Measurements from ENCODE around the gene SHROOM4.

Gene SHROOM4, protein sequence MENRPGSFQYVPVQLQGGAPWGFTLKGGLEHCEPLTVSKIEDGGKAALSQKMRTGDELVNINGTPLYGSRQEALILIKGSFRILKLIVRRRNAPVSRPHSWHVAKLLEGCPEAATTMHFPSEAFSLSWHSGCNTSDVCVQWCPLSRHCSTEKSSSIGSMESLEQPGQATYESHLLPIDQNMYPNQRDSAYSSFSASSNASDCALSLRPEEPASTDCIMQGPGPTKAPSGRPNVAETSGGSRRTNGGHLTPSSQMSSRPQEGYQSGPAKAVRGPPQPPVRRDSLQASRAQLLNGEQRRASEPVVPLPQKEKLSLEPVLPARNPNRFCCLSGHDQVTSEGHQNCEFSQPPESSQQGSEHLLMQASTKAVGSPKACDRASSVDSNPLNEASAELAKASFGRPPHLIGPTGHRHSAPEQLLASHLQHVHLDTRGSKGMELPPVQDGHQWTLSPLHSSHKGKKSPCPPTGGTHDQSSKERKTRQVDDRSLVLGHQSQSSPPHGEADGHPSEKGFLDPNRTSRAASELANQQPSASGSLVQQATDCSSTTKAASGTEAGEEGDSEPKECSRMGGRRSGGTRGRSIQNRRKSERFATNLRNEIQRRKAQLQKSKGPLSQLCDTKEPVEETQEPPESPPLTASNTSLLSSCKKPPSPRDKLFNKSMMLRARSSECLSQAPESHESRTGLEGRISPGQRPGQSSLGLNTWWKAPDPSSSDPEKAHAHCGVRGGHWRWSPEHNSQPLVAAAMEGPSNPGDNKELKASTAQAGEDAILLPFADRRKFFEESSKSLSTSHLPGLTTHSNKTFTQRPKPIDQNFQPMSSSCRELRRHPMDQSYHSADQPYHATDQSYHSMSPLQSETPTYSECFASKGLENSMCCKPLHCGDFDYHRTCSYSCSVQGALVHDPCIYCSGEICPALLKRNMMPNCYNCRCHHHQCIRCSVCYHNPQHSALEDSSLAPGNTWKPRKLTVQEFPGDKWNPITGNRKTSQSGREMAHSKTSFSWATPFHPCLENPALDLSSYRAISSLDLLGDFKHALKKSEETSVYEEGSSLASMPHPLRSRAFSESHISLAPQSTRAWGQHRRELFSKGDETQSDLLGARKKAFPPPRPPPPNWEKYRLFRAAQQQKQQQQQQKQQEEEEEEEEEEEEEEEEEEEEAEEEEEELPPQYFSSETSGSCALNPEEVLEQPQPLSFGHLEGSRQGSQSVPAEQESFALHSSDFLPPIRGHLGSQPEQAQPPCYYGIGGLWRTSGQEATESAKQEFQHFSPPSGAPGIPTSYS (N-terminal part only)

DNA sequence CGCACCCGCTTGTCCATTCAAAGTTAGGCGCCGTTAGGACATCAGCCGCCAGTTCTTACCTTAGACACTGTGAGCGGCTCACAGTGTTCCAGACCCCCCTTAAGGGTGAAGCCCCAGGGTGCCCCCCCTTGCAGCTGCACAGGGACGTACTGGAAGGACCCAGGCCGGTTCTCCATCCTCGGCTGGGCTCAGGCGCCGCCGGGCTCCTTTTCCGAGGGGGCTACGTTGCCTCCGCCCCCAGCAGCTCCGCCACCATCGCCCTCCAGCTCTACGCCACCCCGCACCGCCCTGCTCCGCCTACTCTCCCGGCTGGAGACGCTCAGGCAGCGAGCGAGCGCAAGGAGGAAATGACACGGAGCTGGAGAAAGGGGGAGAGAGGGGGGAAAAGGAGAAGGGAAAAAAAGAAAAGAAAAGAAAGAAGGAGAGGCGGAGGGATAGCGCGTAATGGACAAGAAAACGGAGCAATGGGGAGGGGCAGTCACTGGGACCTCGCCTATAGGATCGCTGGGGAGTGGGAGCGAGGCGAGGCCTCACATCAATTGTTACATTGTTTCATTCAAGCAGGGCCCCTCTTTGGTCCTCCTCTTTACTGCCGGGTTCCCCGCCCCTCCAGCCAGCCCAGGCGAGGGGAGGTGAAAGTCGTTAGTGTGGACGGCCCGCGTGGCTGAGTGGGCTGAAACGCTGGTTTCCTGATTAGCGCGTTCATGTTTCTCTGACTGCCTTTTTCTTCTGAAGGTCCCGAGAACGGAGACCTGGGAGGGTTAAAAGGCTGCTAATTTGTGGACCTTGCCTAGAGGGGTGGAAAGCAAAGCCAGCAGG, at the start of gene SHROOM4:
TSS of gene SHROOM4 (minus strand) at position 352 of the 819 bp plus-strand sequence. CDS start at position 176, 176 bp downstream.
- DNase-seq (ENCODE audit: insufficient read length, low spot score) (no peak), FAIRE-seq (no peak)
- TF ChIP-seq POLR2A (IDR thresholded peaks at IDR 0.05; ENCODE audit: low read depth, low read length): no peak

DNA sequence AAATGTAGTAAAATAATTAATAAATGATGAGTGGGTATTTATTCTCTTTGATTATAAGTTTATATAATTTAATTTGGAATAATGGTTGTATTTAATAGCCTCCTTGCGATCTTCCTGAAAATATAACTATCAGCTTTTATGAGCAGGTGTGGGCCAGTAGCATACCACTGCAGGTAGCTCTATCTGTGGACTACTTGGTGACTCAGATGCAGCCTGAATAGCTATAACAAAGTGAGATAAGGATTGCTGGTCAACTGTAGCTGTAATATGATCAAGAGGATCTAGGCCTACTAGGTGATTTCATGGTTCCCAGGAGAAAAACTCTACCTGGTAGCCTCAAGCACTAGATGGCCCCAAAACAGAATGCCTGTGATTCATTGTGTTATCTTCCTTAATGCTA, 49.5 kb upstream of the SHROOM4 start:
- no peak for TF ChIP-seq POLR2A (IDR thresholded peaks at IDR 0.05; ENCODE audit: low read depth, low read length)
- FAIRE-seq (no peak), DNase-seq (ENCODE audit: insufficient read length, low spot score) (no peak)

DNA sequence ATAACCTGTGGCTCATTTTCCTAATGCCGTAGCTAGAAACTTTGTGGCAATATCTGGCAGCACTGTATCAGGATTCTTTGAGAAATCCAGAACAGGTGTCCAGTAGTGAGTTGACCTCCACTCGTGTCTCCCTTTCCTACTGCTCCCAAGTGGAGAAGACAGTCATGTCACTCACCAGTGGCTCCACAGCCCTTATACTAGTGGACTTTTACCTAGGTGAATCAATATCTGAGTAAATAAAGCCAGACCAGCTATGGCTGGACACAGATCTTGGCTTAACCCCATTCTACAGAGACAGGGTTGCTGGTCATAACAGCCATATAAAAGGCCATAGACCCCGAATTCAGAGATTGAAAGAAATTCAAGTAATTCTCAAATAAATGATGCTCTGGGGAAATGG, 46.5 kb upstream of the SHROOM4 start:
- DNase-seq (ENCODE audit: insufficient read length, low spot score): no peak
- FAIRE-seq: no peak
- no peak for TF ChIP-seq POLR2A (IDR thresholded peaks at IDR 0.05; ENCODE audit: low read depth, low read length)

DNA sequence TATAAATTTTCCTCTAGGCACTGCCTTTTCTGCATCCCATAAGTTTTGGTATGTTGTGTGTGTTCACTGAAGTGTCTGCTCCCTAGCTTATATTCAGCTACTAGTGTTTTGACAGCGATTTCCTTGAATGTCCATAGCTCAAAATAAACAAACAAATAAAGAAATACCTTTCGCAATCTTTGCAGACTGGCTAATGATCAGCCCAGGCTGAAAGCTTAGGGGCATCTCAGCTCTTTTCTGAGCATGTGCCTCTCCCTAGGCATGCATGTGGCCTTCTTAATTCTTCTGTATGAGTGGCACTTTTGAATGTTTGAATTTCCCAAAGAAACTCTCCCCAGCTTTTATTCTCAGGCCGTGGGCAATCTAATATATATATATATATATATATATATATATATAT, 44.6 kb upstream of the SHROOM4 start:
- no peak for DNase-seq (ENCODE audit: insufficient read length, low spot score)
- no peak for TF ChIP-seq POLR2A (IDR thresholded peaks at IDR 0.05; ENCODE audit: low read depth, low read length)
- no peak for FAIRE-seq

DNA sequence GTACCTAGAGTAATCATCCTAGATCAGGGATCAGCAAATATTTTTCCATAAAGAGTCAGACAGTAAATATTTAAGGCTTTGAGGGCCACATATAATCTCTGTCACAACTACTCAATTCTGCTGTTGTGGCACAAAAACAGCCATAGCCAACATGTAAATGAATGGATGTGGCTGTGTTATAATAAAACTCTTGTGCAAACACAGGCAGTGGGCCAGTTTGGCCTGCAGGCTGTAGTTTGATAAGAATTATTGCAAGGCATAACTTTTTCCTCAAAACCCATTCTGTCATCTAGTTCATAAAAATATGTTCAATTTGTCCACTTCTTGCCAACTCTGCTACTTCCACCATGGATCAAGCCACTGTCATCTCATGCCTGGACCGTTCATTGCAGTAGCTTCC, 39.4 kb upstream of the SHROOM4 start:
- FAIRE-seq (no peak), DNase-seq (ENCODE audit: insufficient read length, low spot score) (no peak)
- no peak for TF ChIP-seq POLR2A (IDR thresholded peaks at IDR 0.05; ENCODE audit: low read depth, low read length)

DNA sequence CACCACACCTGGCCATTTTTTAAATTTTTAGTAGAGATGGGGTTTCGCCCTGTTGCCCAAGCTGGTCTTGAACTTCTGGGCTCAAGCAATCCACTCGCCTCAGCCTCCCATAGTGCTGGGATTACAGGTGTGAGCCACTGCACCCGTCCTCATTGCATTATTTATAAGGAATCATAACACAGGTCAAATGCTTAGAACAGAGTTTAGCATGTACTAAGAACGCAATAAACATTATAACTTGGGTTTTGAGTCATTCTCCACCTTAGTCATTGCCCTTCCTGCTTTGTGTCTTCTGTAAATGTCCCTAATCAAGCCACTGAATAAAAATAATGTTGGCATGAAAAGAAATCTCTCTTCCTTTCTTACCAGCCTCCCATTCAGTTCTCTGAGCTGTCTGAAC, 38.5 kb upstream of the SHROOM4 start:
- TF ChIP-seq POLR2A (IDR thresholded peaks at IDR 0.05; ENCODE audit: low read depth, low read length): no peak
- DNase-seq (ENCODE audit: insufficient read length, low spot score) (no peak), FAIRE-seq (no peak)

DNA sequence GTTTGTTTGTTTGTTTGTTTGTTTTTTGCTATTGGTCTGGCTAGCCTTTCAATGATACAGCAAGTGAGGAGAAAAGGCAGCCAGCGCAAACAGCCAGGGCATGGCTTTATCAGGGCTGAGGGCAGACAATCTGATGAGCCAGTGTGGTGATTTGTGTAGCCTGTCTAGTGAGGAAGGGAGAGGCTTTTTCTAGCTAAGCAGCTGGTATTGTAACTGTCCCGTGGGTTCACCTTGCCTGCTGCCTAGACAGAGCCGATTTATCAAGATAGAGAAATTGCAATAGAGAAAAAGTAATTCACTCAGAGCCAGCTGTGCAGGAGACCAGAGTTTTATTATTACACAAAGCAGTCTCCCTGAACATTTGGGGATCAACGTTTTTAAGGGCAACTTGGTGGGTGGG, 28.2 kb upstream of the SHROOM4 start:
- DNase-seq (ENCODE audit: insufficient read length, low spot score) (no peak), FAIRE-seq (no peak)
- TF ChIP-seq POLR2A (IDR thresholded peaks at IDR 0.05; ENCODE audit: low read depth, low read length): no peak

DNA sequence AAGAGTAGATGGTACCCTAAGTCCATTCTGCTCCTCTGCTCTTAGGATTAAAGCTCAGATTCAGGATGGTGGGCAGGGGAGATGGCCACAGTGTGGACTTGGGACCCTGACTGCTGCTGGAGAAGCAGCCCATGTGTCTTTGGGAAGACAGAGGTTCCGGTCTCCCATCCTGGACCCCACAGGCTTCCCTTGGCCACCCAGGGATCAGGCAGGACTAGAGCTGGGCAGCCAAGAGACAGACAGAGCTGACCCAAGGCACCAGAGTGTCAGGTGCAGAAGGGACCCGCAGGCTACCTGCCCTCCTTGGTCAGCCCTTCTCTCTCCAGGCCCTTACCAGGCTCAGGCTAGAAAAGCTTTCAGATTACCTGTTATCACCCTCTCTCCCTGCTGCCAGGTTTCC, 25.7 kb upstream of the SHROOM4 start:
- no peak for FAIRE-seq
- no peak for TF ChIP-seq POLR2A (IDR thresholded peaks at IDR 0.05; ENCODE audit: low read depth, low read length)
- DNase-seq (ENCODE audit: insufficient read length, low spot score): no peak

DNA sequence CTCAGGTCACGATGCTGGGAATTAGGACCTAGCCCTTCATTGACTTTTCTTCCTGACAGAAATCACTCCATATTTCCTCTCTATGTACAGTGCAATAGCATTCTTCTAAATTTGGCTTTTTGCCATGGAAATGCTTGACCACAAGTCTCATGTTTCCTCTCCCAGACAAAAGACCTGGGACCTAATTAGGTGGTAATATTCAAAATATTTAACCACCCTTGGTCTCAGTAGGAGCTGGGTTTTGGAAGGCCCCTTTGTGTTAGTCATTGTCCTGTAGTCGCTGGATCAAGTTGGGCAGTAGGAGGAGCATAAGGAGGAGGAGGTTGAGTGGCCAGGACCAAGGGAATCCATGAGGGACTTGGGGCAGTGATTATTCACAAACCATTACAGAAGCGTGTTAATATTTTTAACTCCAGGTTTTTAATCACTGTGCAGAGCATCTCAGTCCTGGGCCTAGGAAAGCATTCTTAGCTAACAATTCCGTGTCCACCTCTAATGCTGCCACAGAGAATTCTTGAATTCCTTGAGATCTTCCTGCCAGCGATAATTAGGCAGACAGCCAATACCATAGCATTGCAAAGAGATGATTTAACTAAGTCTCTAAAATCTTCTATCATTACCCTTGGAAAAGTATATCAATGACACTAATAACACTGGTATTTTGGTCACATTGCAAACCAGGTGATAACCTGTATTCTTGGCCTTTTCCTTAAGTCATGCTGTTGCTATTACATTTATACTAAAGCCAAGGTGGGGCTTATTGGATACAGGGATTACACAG, 25.0 kb upstream of the SHROOM4 start:
- FAIRE-seq (no peak), DNase-seq (ENCODE audit: insufficient read length, low spot score) (no peak)
- TF ChIP-seq POLR2A (IDR thresholded peaks at IDR 0.05; ENCODE audit: low read depth, low read length): no peak

DNA sequence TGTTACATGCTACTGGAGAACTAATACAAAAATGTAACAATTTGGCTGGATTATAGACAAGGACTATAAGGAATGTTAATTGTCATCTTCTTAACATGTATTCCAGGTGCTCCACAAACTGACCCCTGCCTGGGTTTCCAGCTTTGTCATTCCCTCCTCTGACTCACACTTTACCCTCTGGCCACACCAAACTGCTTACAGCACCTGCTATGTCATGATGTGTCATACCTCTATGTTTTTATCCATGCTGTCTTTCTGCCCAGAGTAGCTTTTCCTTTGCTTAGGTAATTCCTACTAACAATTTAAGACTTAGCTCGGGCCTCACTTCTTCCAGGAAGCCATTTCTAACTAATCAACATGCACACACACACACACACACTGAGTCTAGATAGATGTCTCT, 14.0 kb upstream of the SHROOM4 start:
- FAIRE-seq: no peak
- no peak for TF ChIP-seq POLR2A (IDR thresholded peaks at IDR 0.05; ENCODE audit: low read depth, low read length)
- DNase-seq (ENCODE audit: insufficient read length, low spot score): no peak

DNA sequence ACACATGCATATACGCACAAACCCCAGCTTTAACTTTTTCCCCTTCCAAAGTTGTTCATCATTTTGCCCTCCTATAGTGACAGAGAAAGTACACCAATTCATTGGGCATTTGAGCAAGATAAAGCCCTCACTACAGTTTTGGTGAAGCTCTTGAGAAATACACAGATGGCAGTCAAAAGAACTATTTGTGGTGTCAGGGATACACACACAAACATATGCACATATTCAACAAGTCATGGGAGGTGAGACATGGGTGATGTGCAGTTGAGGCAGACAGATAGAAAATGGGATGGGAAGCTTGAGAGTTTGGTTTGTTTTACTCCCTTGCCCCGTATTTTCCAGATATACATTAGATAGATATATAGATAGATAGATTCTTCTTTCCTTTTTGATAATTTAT, 11.8 kb upstream of the SHROOM4 start:
- DNase-seq (ENCODE audit: insufficient read length, low spot score): no peak
- no peak for FAIRE-seq
- no peak for TF ChIP-seq POLR2A (IDR thresholded peaks at IDR 0.05; ENCODE audit: low read depth, low read length)

DNA sequence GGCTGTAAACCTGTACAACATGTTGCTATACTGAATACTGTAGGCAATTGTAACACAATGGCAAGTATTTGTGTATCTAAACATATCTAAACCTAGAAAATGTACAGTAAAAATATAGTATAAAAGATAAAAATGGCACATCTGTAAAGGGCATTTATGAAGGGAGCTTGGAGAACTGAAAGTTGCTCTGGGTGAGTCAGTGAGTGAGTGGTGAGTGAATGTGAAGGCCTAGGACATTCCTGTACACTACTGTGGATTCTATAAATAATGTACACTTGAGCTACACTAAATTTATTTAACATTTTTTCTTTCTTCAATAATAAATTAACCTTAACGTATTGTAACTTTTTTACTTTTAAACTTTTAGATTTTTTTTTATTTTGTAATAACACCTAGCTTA, 5.0 kb upstream of the SHROOM4 start:
- no peak for TF ChIP-seq POLR2A (IDR thresholded peaks at IDR 0.05; ENCODE audit: low read depth, low read length)
- FAIRE-seq (no peak), DNase-seq (ENCODE audit: insufficient read length, low spot score) (no peak)
